ENCODE measurements around the gene MRC2. TPM values are rescaled to one million over a fixed set of nuclear protein-coding genes. Genes with fewer than 3 reads are reported as not detected.

Gene MRC2
- total and polyA plus RNA-seq, 2 of the 13 experiments (the other 11 are each of a cell fraction or from before 2014, with no cell fraction given) = not detected

DNA sequence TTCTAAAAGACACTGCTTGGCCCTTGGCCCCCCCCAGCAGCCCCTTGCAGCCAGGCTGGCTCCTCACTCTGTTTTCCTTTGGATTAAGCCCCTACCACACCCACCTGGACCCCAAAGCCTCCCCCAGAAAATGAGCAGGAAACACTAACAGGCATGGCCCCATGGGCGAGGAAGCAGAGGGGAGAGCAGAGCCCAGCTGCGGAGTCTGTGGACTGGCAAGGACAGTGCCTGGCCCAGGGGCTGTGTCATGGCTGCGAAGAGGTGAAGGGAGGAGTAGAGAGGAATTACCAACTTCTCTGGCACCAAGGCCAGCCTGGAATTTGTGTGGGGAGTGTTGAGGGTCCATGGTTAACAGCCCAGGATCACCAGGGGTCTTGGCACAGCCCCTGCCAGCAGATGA lies 47.4 kb downstream of the MRC2 start:
- 42% methylated on average over 3 of the region's 3 CpGs for WGBS (ENCODE audit: low lambda C conversion rate)
- no TSS peak for BruUV-seq (replicated peaks)
- Histone ChIP-seq H3K36me3 (replicated peaks in 1 of 2; ENCODE audit: control insufficient read depth in 1 of 2, insufficient read depth in 2 of 2, low read length in 2 of 2) (no peaks in the 10 kb centered on the region), H3K79me2 (ENCODE audit: insufficient read depth, low read length) (no peaks in the 10 kb centered on the region), H2AFZ (ENCODE audit: low read length) (no peak overlapping the region), H3K9me3 (ENCODE audit: low read length) (no peaks in the 10 kb centered on the region), H3K4me1 (ENCODE audit: insufficient read depth, low read length) (peaks cover 5% of the 10 kb centered on the region; the same call in 1 of the 2 replicates), H3K27me3 (ENCODE audit: control insufficient read depth in 1 of 2, insufficient read depth in 2 of 2, low read length in 2 of 2) (peaks cover 5 to 59% of the 10 kb centered on the region in 2 experiments; a peak in 3 of 5 replicates), H3K27ac (ENCODE audit: extremely low read length, insufficient read depth, low read length) (no peak overlapping the region), H3K4me3 (replicated peaks in 1 of 3; ENCODE audit: insufficient read depth in 1 of 3, low read depth in 2 of 3, low read length in 3 of 3) (no peak overlapping the region), H3K9ac (ENCODE audit: insufficient read depth, low read depth, low read length) (no peak overlapping the region), H4K20me1 (ENCODE audit: insufficient read depth, low read length) (no peaks in the 10 kb centered on the region), H3K4me2 (ENCODE audit: low read depth, low read length) (no peak overlapping the region)
- in situ Hi-C loops (cut with HindIII; ENCODE audit: extremely low pct_ligation_motif_present, low pct_unique_long_range_greater_than_20kb) = no loop called here
- intact Hi-C loops (cut with micrococcal nuclease; ENCODE audit: unreplicated experiment) = no loop called here
- POLR2A ChIA-PET = no interaction called here
- no peak for FAIRE-seq
- no peak for DNase-seq (ENCODE audit: low spot score)
- CTCF ChIA-PET (ENCODE audit: low intra/inter-chr PET ratio, low total read pairs) = no interaction called here
- TF ChIP-seq, protein P1, sequence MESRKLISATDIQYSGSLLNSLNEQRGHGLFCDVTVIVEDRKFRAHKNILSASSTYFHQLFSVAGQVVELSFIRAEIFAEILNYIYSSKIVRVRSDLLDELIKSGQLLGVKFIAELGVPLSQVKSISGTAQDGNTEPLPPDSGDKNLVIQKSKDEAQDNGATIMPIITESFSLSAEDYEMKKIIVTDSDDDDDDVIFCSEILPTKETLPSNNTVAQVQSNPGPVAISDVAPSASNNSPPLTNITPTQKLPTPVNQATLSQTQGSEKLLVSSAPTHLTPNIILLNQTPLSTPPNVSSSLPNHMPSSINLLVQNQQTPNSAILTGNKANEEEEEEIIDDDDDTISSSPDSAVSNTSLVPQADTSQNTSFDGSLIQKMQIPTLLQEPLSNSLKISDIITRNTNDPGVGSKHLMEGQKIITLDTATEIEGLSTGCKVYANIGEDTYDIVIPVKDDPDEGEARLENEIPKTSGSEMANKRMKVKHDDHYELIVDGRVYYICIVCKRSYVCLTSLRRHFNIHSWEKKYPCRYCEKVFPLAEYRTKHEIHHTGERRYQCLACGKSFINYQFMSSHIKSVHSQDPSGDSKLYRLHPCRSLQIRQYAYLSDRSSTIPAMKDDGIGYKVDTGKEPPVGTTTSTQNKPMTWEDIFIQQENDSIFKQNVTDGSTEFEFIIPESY (CRISPR knock-in tag; IDR thresholded peaks at IDR 0.05) = no peak
- TF ChIP-seq ZFAT (CRISPR knock-in tag; conservative IDR thresholded peaks at IDR 0.05) (no peak), U2AF1 (optimal IDR thresholded peaks at IDR 0.05; ENCODE audit: low read depth, low read length) (no peak), ZNF737 (CRISPR knock-in tag; IDR thresholded peaks at IDR 0.05; ENCODE audit: borderline replicate concordance) (no peak), NR2F1 (CRISPR knock-in tag; IDR thresholded peaks at IDR 0.05) (no peak), LCORL (IDR thresholded peaks at IDR 0.05) (no peak), LCORL (CRISPR knock-in tag; IDR thresholded peaks at IDR 0.05) (no peak), RARA (CRISPR knock-in tag; IDR thresholded peaks at IDR 0.05) (no peak)
- TF ChIP-seq, protein P2, sequence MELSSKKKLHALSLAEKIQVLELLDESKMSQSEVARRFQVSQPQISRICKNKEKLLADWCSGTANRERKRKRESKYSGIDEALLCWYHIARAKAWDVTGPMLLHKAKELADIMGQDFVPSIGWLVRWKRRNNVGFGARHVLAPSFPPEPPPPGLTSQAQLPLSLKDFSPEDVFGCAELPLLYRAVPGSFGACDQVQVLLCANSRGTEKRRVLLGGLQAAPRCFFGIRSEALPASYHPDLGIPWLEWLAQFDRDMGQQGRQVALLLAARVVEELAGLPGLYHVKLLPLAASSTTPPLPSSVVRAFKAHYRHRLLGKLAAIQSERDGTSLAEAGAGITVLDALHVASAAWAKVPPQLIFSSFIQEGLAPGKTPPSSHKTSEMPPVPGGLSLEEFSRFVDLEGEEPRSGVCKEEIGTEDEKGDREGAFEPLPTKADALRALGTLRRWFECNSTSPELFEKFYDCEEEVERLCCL (CRISPR knock-in tag; IDR thresholded peaks at IDR 0.05; ENCODE audit: borderline replicate concordance) = no peak
- ATAC-seq = no peak

Measured in HepG2 (cell line).